ENCODE results near the gene CTSS.
"Not testable (repeated sequence)": the region's sequence is repeated elsewhere in the genome, so short reads cannot be mapped to it uniquely, and the experiment has no call there.

CTSS gene

GRCh38 chr1:150793221-150793620, 27.6 kb upstream of the CTSS start:
- H3K9me3 Mint-ChIP-seq, result no peaks in the 10 kb centered on the region
- no peak overlapping the region for H3K4me3 Mint-ChIP-seq
- H3K27ac Mint-ChIP-seq, result peak overlapping the region; percentile 85
- no peaks in the 10 kb centered on the region for H3K27me3 Mint-ChIP-seq
- intact Hi-C loops (cut with micrococcal nuclease), result no loop called here
- peaks cover 75% of the 10 kb centered on the region for H3K4me1 Mint-ChIP-seq (ENCODE audit: low read depth)
- peaks cover 14% of the 10 kb centered on the region for H3K36me3 Mint-ChIP-seq (ENCODE audit: low read depth)

- peak overlapping the region; percentile 80 for H3K27ac Mint-ChIP-seq
- H3K9me3 Mint-ChIP-seq, result no peaks in the 10 kb centered on the region
- H3K27me3 Mint-ChIP-seq, result no peaks in the 10 kb centered on the region
- peaks cover 4% of the 10 kb centered on the region for H3K36me3 Mint-ChIP-seq (ENCODE audit: low read depth)
- intact Hi-C loops (cut with micrococcal nuclease), result loop anchor here (2.0 kb wide), 1 partner anchor 27 kb away; the partner anchor contains the start of gene CTSS
- H3K4me1 Mint-ChIP-seq (ENCODE audit: low read depth), result peaks cover 78% of the 10 kb centered on the region
- peak overlapping the region; percentile 45 for H3K4me3 Mint-ChIP-seq
Measured at GRCh38 chr1:150791585-150791984, 26.0 kb upstream of the CTSS start.

DNA sequence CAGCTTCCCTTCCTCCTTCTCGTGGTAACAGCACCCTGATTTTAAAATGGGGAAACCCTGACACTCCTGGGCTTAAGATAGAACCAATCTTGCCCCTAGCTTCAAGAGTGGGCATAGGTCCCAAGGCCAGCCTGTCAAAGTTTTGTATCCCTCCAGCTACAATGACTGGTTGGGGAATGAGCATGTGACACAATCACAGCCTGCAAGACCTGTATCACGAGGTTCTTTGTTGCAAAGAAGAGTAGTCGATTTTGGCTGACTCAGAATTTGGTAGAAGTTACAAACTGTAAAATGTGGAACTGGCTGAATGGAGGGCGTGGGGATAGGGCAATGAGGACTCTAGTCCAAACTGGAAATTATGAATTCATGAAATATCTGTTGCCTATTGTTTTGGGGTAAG, 23.8 kb upstream of the CTSS start:
- Mint-ChIP-seq H3K27me3 (no peaks in the 10 kb centered on the region), H3K4me1 (ENCODE audit: low read depth) (peaks cover 72% of the 10 kb centered on the region), H3K4me3 (no peak overlapping the region), H3K36me3 (ENCODE audit: low read depth) (no peaks in the 10 kb centered on the region), H3K9me3 (no peaks in the 10 kb centered on the region), H3K27ac (peak overlapping the region; percentile 80)
- intact Hi-C loops (cut with micrococcal nuclease), result no loop called here

DNA sequence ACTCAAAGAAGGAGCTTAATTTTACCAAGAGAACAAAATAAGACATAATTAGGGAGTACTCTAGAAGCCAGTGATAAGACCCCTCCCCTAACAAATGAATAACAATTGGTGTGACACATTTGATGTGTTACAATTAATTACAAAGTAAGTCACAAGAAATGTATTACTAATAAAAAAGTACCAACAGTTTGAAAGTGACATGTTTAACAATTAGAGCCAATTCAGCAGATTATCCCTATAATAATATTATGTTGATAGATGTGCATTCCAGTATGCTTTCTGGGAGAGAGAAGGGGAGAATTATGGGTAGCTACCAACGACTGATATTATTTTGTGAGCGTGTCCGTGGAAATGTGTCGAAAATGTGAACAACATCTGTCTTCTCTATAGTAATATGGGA, 23.4 kb upstream of the CTSS start:
- intact Hi-C loops (cut with micrococcal nuclease), result no loop called here
- H3K27ac Mint-ChIP-seq, result peak overlapping the region; percentile 80
- peak overlapping the region; percentile 2 for H3K4me3 Mint-ChIP-seq
- H3K27me3 Mint-ChIP-seq, result no peaks in the 10 kb centered on the region
- H3K4me1 Mint-ChIP-seq (ENCODE audit: low read depth), result peaks cover 68% of the 10 kb centered on the region
- no peaks in the 10 kb centered on the region for H3K36me3 Mint-ChIP-seq (ENCODE audit: low read depth)
- H3K9me3 Mint-ChIP-seq, result no peaks in the 10 kb centered on the region

DNA sequence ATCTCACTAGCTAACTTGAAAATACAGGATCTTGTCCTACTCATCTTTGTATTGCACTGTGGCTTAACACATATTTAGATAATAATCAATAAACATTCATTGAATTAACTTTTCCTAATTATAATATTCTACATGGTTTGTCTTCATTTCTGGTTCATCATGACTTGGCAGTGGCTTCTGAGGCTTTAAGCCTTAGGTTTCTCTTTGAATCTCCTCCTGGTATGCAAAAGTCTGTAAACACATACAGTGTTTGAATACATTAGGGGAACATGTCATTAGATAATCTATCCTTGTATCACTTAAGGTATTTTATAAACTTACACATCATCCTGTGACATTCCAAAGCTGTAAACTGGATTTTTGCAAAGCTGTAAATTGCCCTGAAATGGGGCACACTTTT, 21.9 kb upstream of the CTSS start:
- Mint-ChIP-seq H3K4me3 (no peak overlapping the region), H3K4me1 (ENCODE audit: low read depth) (peaks cover 57% of the 10 kb centered on the region), H3K36me3 (ENCODE audit: low read depth) (no peaks in the 10 kb centered on the region), H3K9me3 (no peaks in the 10 kb centered on the region), H3K27me3 (no peaks in the 10 kb centered on the region), H3K27ac (peak overlapping the region; percentile 58)
- intact Hi-C loops (cut with micrococcal nuclease), result no loop called here

DNA sequence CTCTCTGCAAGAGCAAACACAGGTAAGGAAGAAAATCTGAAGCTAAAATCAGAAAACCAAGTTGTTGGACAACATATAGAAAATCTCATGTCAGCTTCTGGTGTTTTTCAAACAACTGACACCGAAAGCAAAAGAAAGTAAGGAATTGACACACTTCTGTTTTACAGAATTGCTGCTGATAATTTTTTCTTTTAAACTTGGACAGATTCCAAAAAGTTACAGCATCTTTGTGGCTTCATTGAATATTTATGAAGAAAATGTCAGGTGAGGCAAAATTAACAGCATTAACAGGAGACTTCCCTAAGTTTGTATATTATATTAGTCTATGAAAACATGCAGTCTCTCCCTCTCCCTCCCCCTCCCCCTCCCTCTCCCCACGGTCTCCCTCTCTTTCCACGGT, 14.9 kb upstream of the CTSS start:
- Mint-ChIP-seq H3K27me3 (no peaks in the 10 kb centered on the region), H3K27ac (peak overlapping the region; percentile 55), H3K9me3 (no peaks in the 10 kb centered on the region), H3K36me3 (ENCODE audit: low read depth) (no peaks in the 10 kb centered on the region), H3K4me1 (ENCODE audit: low read depth) (peaks cover 15% of the 10 kb centered on the region), H3K4me3 (no peak overlapping the region)
- intact Hi-C loops (cut with micrococcal nuclease), result no loop called here

DNA sequence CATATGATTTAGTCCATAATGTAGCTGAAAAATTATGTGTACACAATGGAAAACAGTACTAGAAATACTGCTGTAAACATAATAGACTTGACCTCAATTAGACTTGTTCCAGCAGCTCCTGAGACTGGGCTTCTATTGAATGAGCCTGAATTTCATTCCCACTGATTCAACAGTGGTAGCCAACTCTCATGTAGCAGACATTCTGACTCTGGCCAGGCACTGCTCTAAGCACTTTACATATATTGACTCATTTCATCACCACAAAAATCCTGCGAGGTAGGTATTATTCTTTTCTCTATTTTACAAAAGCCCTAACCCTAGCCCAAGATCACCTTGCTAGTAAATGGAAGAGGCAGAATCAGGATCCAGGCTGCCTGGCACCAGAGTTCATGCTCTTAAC, 12.8 kb upstream of the CTSS start:
- H3K9me3 Mint-ChIP-seq, result no peaks in the 10 kb centered on the region
- H3K4me3 Mint-ChIP-seq, result no peak overlapping the region
- intact Hi-C loops (cut with micrococcal nuclease), result no loop called here
- peaks cover 14% of the 10 kb centered on the region for H3K4me1 Mint-ChIP-seq (ENCODE audit: low read depth)
- no peaks in the 10 kb centered on the region for H3K27me3 Mint-ChIP-seq
- H3K36me3 Mint-ChIP-seq (ENCODE audit: low read depth), result no peaks in the 10 kb centered on the region
- no peak overlapping the region for H3K27ac Mint-ChIP-seq

DNA sequence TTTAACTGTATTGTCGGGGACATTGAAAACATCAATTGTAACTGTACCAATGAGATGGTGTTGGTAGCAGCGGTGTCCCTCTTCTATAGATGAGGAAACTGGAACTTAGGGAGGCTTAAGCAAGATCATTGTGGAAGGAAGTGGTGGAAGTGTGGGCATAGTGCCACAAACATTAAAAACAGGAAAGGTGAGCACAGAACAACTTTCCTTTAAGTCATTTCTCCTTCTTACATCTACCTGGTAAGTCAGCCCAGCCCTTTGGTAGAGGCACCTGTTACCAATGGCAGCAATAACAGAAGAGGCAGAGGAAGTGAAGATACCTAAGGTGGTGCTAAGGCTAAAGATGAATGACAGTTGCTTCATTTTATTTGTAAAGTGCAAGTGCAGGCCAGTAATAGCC, 12.0 kb upstream of the CTSS start:
- Mint-ChIP-seq H3K4me3 (no peak overlapping the region), H3K4me1 (ENCODE audit: low read depth) (peaks cover 14% of the 10 kb centered on the region), H3K27ac (no peak overlapping the region), H3K27me3 (no peaks in the 10 kb centered on the region), H3K9me3 (no peaks in the 10 kb centered on the region), H3K36me3 (ENCODE audit: low read depth) (no peaks in the 10 kb centered on the region)
- intact Hi-C loops (cut with micrococcal nuclease), result no loop called here

GRCh38 chr1:150775931-150776505, 10.4 kb upstream of the CTSS start:
- Mint-ChIP-seq H3K27ac (peak overlapping the region; percentile 45), H3K4me3 (peak overlapping the region; percentile 20), H3K4me1 (ENCODE audit: low read depth) (peaks cover 27% of the 10 kb centered on the region)
- H3K9me3 Mint-ChIP-seq; intact Hi-C loops (cut with micrococcal nuclease); H3K27me3 Mint-ChIP-seq; H3K36me3 Mint-ChIP-seq (ENCODE audit: low read depth): not testable (repeated sequence)

GRCh38 chr1:150775276-150775675, 9.7 kb upstream of the CTSS start:
- H3K4me3 Mint-ChIP-seq, result no peak overlapping the region
- peak overlapping the region; percentile 45 for H3K27ac Mint-ChIP-seq
- no peaks in the 10 kb centered on the region for H3K9me3 Mint-ChIP-seq

GRCh38 chr1:150772326-150772725, 6.7 kb upstream of the CTSS start:
- Mint-ChIP-seq H3K27me3 (no peaks in the 10 kb centered on the region), H3K4me3 (no peak overlapping the region), H3K27ac (no peak overlapping the region), H3K9me3 (no peaks in the 10 kb centered on the region), H3K36me3 (ENCODE audit: low read depth) (no peaks in the 10 kb centered on the region), H3K4me1 (ENCODE audit: low read depth) (peaks cover 28% of the 10 kb centered on the region)
- intact Hi-C loops (cut with micrococcal nuclease), result no loop called here

More at GRCh38 chr1:150775276-150775675, 9.7 kb upstream of the CTSS start:
- Mint-ChIP-seq H3K27me3 (no peaks in the 10 kb centered on the region), H3K36me3 (ENCODE audit: low read depth) (no peaks in the 10 kb centered on the region), H3K4me1 (ENCODE audit: low read depth) (peaks cover 29% of the 10 kb centered on the region)
- intact Hi-C loops (cut with micrococcal nuclease), result no loop called here

DNA sequence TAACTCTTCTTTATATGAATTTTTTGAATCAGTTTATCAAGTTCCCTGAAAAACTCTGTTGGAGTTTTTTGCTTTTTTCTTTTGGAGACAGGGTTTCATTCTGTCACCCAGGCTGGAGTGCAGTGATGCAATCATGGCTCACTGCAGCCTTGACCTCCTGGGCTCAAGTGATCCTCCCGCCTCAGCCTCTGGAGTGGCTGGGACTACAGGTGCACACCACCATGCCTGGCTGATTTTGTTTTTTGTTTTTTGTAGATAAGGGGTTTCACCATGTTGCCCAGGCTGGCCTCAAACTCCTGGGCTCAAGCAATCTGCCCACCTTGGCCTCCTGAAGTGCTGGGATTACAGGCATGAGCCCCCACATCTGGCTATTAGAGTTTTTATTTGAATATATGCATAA, 2.1 kb upstream of the CTSS start:
- Mint-ChIP-seq H3K27ac (peak overlapping the region; percentile 98), H3K36me3 (ENCODE audit: low read depth) (peaks cover 31% of the 10 kb centered on the region), H3K4me1 (ENCODE audit: low read depth) (peaks cover 43% of the 10 kb centered on the region)
- not testable (repeated sequence) for H3K9me3 Mint-ChIP-seq, H3K27me3 Mint-ChIP-seq, H3K4me3 Mint-ChIP-seq
- intact Hi-C loops (cut with micrococcal nuclease), result loop anchor here (10.0 kb wide), 1 partner anchor 207 kb away; the partner anchor contains the start of gene CERS2

GRCh38 chr1:150765977-150766301, 361 bp upstream of the CTSS start:
- intact Hi-C loops (cut with micrococcal nuclease), result loop anchor here (2.0 to 10.0 kb wide), 2 partner anchors 25 to 209 kb away; partner anchors contain the start of gene CERS2
- not testable (repeated sequence) for H3K9me3 Mint-ChIP-seq, H3K27me3 Mint-ChIP-seq
- peak overlapping the region; percentile 98 for H3K27ac Mint-ChIP-seq
- H3K4me3 Mint-ChIP-seq, result peak overlapping the region; percentile 94
- peaks cover 48% of the 10 kb centered on the region for H3K36me3 Mint-ChIP-seq (ENCODE audit: low read depth)
- peaks cover 42% of the 10 kb centered on the region for H3K4me1 Mint-ChIP-seq (ENCODE audit: low read depth)

DNA sequence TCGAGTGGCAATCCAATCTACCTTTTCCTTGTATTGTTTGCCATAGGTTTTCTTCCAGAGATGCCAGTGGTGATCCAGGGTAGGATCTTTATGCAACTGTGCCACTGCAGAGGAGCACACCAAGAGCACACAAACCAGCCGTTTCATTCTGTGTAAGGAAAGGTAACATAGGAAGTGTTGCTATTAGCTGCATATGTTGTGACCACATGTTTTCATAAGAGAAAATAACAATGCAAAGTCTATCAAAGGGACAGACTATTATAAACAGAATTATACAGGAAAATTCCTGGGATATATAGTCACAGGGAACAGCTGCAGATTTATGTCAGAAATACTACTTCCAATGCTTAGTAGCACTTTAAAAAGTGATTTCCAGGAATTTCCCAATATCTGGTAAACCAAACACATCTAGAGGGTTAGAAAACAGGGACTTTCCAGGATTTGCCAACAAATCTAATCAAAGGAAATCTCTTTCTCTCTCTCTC, 919 bp downstream of the CTSS start:
- Mint-ChIP-seq H3K36me3 (ENCODE audit: low read depth) (peaks cover 61% of the 10 kb centered on the region), H3K27me3 (no peaks in the 10 kb centered on the region), H3K4me3 (peak overlapping the region; percentile 94), H3K27ac (peak overlapping the region; percentile 98), H3K4me1 (ENCODE audit: low read depth) (peaks cover 50% of the 10 kb centered on the region), H3K9me3 (no peaks in the 10 kb centered on the region)
- intact Hi-C loops (cut with micrococcal nuclease), result loop anchor here (2.0 to 10.0 kb wide), 2 partner anchors 26 to 210 kb away; partner anchors contain the start of gene CERS2

DNA sequence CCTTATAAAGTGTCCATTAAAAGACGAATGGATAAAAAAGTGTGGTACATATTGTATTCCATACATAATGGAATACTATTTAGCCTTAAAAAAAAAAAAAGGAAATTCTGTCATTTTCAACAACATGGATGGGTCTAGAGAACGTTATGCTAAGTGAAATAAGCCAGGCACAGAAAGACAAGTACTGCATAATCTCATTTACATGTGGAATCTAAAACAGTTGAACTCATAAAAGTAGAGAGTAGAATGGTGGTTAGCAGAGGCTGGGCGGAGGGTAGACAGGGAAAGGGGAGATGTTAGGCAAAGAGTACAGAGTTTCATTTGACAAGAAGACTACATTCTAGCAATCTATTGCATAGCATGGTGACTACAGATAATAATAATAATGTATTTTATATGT, 2.6 kb downstream of the CTSS start:
- Mint-ChIP-seq H3K4me3 (peak overlapping the region; percentile 70), H3K27ac (peak overlapping the region; percentile 65), H3K36me3 (ENCODE audit: low read depth) (peaks cover 77% of the 10 kb centered on the region), H3K27me3 (no peaks in the 10 kb centered on the region), H3K4me1 (ENCODE audit: low read depth) (peaks cover 62% of the 10 kb centered on the region), H3K9me3 (no peaks in the 10 kb centered on the region)
- intact Hi-C loops (cut with micrococcal nuclease), result loop anchor here (10.0 kb wide), 1 partner anchor 212 kb away; the partner anchor contains the start of gene CERS2
